Measurements from ENCODE around the gene IL1RL1.

DNA sequence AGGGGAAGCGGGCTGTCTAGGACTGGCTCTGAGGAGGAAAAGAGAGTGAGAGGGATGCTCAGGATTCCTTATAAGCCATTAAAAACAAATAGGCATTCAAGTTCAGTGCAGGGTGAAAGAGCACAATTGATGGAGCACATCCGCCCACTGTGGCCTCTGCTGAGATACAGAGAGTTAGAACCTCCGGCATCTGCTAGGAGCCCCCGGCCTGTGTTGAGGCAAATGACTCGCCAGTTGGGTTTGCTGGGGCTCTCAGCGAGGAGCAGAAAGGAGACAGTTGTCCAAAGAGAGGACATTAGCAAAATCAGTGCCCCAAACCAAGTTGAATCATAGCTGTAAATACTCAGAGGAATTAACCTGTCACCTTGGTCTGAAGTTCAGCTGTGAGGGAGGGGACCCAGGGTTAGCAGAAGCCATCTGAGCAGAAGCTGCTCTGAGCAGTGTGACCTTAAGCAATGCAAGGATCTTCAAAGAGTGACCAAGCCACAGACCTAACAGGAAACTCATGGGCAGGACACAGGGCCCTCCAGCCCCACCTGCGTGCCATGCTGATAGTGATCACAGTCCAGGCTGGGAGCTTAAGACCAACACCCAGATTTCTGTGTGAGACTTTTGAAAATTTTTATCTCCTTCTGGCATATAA lies 88.3 kb downstream of the IL1RL1 start:
- no peak for TF ChIP-seq POLR2A (IDR thresholded peaks at IDR 0.05)
- TF ChIP-seq, protein P1, sequence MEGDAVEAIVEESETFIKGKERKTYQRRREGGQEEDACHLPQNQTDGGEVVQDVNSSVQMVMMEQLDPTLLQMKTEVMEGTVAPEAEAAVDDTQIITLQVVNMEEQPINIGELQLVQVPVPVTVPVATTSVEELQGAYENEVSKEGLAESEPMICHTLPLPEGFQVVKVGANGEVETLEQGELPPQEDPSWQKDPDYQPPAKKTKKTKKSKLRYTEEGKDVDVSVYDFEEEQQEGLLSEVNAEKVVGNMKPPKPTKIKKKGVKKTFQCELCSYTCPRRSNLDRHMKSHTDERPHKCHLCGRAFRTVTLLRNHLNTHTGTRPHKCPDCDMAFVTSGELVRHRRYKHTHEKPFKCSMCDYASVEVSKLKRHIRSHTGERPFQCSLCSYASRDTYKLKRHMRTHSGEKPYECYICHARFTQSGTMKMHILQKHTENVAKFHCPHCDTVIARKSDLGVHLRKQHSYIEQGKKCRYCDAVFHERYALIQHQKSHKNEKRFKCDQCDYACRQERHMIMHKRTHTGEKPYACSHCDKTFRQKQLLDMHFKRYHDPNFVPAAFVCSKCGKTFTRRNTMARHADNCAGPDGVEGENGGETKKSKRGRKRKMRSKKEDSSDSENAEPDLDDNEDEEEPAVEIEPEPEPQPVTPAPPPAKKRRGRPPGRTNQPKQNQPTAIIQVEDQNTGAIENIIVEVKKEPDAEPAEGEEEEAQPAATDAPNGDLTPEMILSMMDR (IDR thresholded peaks at IDR 0.05), result no peak

Data from body of pancreas (tissue), 4 donors.